ENCODE data around the gene CLCN6.
A peak's percentile ranks its signal among the peaks of the same experiment; 100 is the strongest.

The CLCN6 gene

GRCh38 chr1:11805422-11806306, at the start of gene CLCN6, which contains the start of gene MTHFR (continued):
- TF ChIP-seq ZNF398 (tag by site-specific recombination; IDR thresholded peaks at IDR 0.05) (peak; percentile 78), ZBTB21 (tag by site-specific recombination; IDR thresholded peaks at IDR 0.05) (peak; percentile 81), MZF1 (tag by site-specific recombination; IDR thresholded peaks at IDR 0.05; ENCODE audit: borderline replicate concordance) (no peak), BCL6B (tag by site-specific recombination; IDR thresholded peaks at IDR 0.05) (no peak), PRDM4 (tag by site-specific recombination; IDR thresholded peaks at IDR 0.05) (peak; percentile 38; the same call in 1 of the 2 replicates), WT1 (tag by site-specific recombination; IDR thresholded peaks at IDR 0.05) (peak; percentile 60), ZNF155 (tag by site-specific recombination; IDR thresholded peaks at IDR 0.05) (no peak), ZNF580 (tag by site-specific recombination; IDR thresholded peaks at IDR 0.05) (peak; percentile 89), ZBTB48 (tag by site-specific recombination; IDR thresholded peaks at IDR 0.05) (peak; percentile 54; the same call in 1 of the 2 replicates), ZNF670 (tag by site-specific recombination; IDR thresholded peaks at IDR 0.05; ENCODE audit: low read depth) (no peak), ZNF777 (tag by site-specific recombination; IDR thresholded peaks at IDR 0.05; ENCODE audit: borderline replicate concordance) (no peak), ZNF792 (tag by site-specific recombination; IDR thresholded peaks at IDR 0.05) (no peak), ZNF112 (tag by site-specific recombination; IDR thresholded peaks at IDR 0.05) (no peak), ZNF114 (tag by site-specific recombination; IDR thresholded peaks at IDR 0.05) (no peak), TCF7L2 (IDR thresholded peaks at IDR 0.05; ENCODE audit: borderline replicate concordance, low read depth, low read length) (no peak), ZNF558 (tag by site-specific recombination; IDR thresholded peaks at IDR 0.05) (no peak), ZNF274 (IDR thresholded peaks at IDR 0.05; ENCODE audit: low read length) (no peak), ZNF274 (tag by site-specific recombination; IDR thresholded peaks at IDR 0.05; ENCODE audit: borderline replicate concordance) (no peak), ZFHX2 (tag by site-specific recombination; conservative IDR thresholded peaks at IDR 0.05) (peak; percentile 83), IKZF3 (tag by site-specific recombination; IDR thresholded peaks at IDR 0.05) (no peak), ZNF221 (tag by site-specific recombination; IDR thresholded peaks at IDR 0.05; ENCODE audit: borderline replicate concordance) (no peak), ZEB2 (tag by site-specific recombination; IDR thresholded peaks at IDR 0.05) (peak; percentile 93), ZNF280D (tag by site-specific recombination; IDR thresholded peaks at IDR 0.05) (no peak), ZNF16 (tag by site-specific recombination; IDR thresholded peaks at IDR 0.05; ENCODE audit: low read depth) (no peak), ZBTB6 (tag by site-specific recombination; IDR thresholded peaks at IDR 0.05) (peak; percentile 88), ZNF280C (tag by site-specific recombination; IDR thresholded peaks at IDR 0.05) (no peak), ZNF132 (tag by site-specific recombination; IDR thresholded peaks at IDR 0.05; ENCODE audit: borderline replicate concordance) (no peak)

Data from HEK293 (cell line).